Testis (tissue), 3 donors: Measurements from ENCODE around the gene FILIP1. TPM values are rescaled to one million over a fixed set of nuclear protein-coding genes. Genes with fewer than 3 reads are reported as not detected.

Source experiments
- DNase-seq: peaks from one replicate; pipeline ENCODE4 v3.0.0-alpha.2; 2019
- H3K27ac ChIP-seq, 2 donors: fragments of 200-600 bp; sonication (generic); one replicate each; pipeline ENCODE4 v1.5.1; 2019
- H3K27me3 ChIP-seq: fragments of 200-600 bp; sonication (generic); one replicate; pipeline ENCODE4 v1.5.1; 2019
- H3K36me3 ChIP-seq: fragments of 200-600 bp; sonication (generic); one replicate; pipeline ENCODE4 v1.5.1; 2017; ENCODE audit warnings: low read depth; ENCODE audit errors: missing control alignments
- H3K4me1 ChIP-seq: fragments of 200-600 bp; sonication (generic); one replicate; pipeline ENCODE4 v1.5.1; 2019
- H3K4me3 ChIP-seq, 2 donors: fragments of 200-600 bp; sonication (generic); one replicate each; pipeline ENCODE4 v1.5.1; 2017 to 2019
- H3K9me3 ChIP-seq: fragments of 200-600 bp; sonication (generic); one replicate; pipeline ENCODE4 v1.5.1; 2017
- POLR2A ChIP-seq: fragments of 450-650 bp; IDR thresholded peaks from one replicate; pipeline ENCODE4 v1.6.1; 2017; ENCODE audit warnings: antibody characterized with exemption, mild to moderate bottlenecking, moderate library complexity
- WGBS, 2 donors: methylation state at CpG; one replicate each; pipeline ENCODE4 v1.1.5; 2018; 5-methylcytosine and 5-hydroxymethylcytosine counted together
- intact Hi-C: fragments of 100-400 bp; cut with DNase I; formaldehyde crosslinking; loops from one replicate; pipeline ENCODE4 v1.15.1; 2023; ENCODE audit warnings: low total_unique reads
- polyA plus RNA-seq: library from polyadenylated mRNA; stranded (reverse); fragments of 350-450 nt; fragmentation: Illumina TruSeq; extraction: RNeasy Lipid Tissue Mini Kit (QIAGEN cat#74804); gene quantifications from one replicate; pipeline ENCODE4 v1.2.3, GENCODE V29; 2014; ENCODE audit warnings: low read depth, low replicate concordance; ENCODE audit not compliant: insufficient read depth
- total RNA-seq, 2 donors: library from RNA; depleted of rRNA; stranded (reverse); fragments of >200 nt; gene quantifications; one replicate each; pipeline ENCODE4 v1.2.3, GENCODE V29; 2016
- TF ChIP-seq, protein P1 (sequence below), 3 experiments: fragments of 450-650 bp in 2 of 3; fragments of 200-600 bp in 1 of 3; sonication (generic) in 1 of 3; IDR thresholded peaks; one replicate each; pipeline ENCODE4 v1.5.1; 2016 to 2019; ENCODE audit warnings: antibody characterized with exemption in 3 of 3, mild to moderate bottlenecking in 2 of 3, moderate library complexity in 1 of 3

FILIP1 gene
- total and polyA plus RNA-seq, 3 donors from 2014 or later = 2.0 to 3.1 (median 2.7) TPM

DNA sequence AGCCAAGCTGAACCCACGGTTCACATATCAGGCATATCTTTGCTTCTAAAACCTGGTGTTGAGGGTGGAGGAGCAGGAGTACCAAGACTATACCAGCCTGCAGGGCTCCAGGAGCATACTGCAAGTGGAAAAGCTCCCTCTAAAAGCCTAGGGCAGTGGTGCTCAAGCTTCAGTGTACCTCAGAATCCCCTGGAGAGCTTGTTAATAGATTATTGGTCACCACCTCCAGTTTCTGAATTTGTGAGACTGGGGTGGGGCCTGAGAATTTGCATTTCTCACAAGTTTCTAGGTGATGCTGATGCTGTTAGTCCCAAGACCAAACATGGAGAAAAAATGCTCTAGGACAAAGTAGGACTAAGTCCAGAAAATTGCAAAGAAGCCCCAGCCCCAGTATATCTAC lies 65.4 kb downstream of the FILIP1 start:
- 73 to 95% methylated on average over 1 of the region's 1 CpG for WGBS, 2 donors
- Histone ChIP-seq H3K27me3 (no peaks in the 10 kb centered on the region), H3K9me3 (no peaks in the 10 kb centered on the region), H3K4me1 (peaks cover 11% of the 10 kb centered on the region), H3K4me3 (no peak overlapping the region), H3K36me3 (no peaks in the 10 kb centered on the region), H3K27ac (no peak overlapping the region)
- intact Hi-C loops = no loop called here
- TF ChIP-seq, protein P1, sequence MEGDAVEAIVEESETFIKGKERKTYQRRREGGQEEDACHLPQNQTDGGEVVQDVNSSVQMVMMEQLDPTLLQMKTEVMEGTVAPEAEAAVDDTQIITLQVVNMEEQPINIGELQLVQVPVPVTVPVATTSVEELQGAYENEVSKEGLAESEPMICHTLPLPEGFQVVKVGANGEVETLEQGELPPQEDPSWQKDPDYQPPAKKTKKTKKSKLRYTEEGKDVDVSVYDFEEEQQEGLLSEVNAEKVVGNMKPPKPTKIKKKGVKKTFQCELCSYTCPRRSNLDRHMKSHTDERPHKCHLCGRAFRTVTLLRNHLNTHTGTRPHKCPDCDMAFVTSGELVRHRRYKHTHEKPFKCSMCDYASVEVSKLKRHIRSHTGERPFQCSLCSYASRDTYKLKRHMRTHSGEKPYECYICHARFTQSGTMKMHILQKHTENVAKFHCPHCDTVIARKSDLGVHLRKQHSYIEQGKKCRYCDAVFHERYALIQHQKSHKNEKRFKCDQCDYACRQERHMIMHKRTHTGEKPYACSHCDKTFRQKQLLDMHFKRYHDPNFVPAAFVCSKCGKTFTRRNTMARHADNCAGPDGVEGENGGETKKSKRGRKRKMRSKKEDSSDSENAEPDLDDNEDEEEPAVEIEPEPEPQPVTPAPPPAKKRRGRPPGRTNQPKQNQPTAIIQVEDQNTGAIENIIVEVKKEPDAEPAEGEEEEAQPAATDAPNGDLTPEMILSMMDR (IDR thresholded peaks at IDR 0.05) = no peak
- TF ChIP-seq POLR2A = no peak
- DNase-seq = no peak

DNA sequence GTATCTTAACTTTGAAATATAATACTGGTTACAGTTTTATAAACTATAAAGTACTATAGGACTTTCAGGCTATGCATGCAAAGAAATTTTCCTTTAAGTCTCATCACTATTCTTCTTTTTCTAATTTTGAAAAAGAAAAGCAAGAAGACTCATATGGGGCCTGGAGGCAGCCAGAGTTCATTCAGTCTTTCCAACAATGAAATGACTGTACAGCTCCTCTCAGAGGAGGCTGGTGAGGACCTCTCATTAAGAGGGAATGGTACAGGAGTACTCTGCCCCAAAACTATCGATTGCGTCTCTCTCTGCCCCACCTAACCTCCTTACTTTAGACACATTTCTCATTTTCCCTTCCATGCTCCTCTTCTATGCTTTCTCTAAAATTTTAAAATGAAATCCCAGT lies 66.3 kb downstream of the FILIP1 start:
- TF ChIP-seq POLR2A = no peak
- TF ChIP-seq, protein P1 (IDR thresholded peaks at IDR 0.05) = no peak
- 93 to 95% methylated on average over 2 of the region's 2 CpGs for WGBS, 2 donors
- Histone ChIP-seq H3K9me3 (no peaks in the 10 kb centered on the region), H3K4me3 (no peak overlapping the region), H3K4me1 (peaks cover 11% of the 10 kb centered on the region), H3K27me3 (no peaks in the 10 kb centered on the region), H3K36me3 (no peaks in the 10 kb centered on the region), H3K27ac (no peak overlapping the region)
- intact Hi-C loops = no loop called here
- DNase-seq = no peak

DNA sequence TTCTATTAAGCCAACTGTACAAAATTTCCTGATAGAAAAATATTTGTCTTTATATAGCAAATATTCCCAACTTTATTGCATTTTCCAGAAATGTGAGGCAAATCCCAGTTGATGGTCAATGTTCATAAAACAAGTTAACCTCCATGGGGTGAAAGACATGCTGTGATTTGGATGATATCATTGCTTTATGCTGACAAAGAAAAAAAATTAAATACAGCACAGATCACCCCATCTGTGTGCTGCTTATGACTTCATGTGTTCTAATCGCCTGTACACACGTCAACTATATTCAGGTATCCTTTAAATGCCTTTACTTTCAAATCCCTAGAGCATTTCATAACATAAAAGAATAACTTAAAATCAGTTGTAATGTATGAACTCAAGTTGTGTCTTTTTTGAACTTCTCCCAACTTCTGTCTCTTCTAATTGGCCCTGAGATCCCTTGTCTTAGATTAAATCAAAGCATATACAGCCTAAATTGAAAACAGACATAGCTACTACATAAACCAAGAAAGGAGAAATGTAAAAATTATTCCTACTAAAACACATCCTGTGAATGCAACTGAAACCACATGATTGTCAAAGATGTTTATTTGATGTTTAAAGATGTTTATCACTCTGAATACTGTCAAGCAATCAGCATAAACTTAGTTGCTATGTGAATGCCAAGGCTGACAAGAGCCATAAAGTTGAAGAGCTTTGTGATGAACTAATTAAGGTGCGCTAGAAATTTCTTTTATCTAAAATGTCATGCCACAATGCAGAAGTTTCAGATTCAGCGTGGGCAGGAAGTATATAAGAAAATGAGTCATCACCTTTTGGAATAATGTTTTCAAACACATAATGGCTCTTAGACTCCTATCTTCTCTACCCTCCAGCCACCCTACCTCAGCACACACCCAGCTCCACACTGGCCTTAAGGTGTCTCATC lies 68.7 kb downstream of the FILIP1 start:
- Histone ChIP-seq H3K27ac (no peak overlapping the region), H3K27me3 (no peaks in the 10 kb centered on the region), H3K4me3 (no peak overlapping the region), H3K9me3 (no peaks in the 10 kb centered on the region), H3K4me1 (no peaks in the 10 kb centered on the region), H3K36me3 (no peaks in the 10 kb centered on the region)
- no peak for DNase-seq
- WGBS, 2 donors = 81 to 88% methylated on average over 4 of the region's 4 CpGs
- intact Hi-C loops = no loop called here
- TF ChIP-seq, protein P1 (IDR thresholded peaks at IDR 0.05) = no peak
- TF ChIP-seq POLR2A = no peak

DNA sequence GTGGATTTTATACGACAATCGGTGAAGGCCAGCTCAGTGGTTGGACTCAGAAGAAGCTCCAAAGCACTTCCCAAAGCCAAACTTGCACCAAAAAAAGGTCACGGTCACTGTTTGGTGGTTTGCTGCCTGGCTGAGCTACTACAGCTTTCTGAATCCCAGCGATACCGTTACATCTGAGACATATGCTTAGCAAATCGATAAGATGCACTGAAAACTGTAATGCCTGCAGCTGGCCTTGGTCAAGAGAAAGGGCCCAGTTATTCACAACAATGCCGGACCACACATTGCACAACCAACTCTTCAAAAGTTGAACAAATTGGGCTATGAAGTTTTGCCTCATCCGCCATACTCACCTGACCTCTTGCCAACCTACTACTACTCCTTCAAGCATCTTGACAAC lies 70.2 kb downstream of the FILIP1 start:
- H3K4me1 ChIP-seq = no peaks in the 10 kb centered on the region
- WGBS, 2 donors = 91 to 92% methylated on average over 8 of the region's 8 CpGs
- no peak overlapping the region for H3K4me3 ChIP-seq
- intact Hi-C loops = no loop called here
- no peaks in the 10 kb centered on the region for H3K9me3 ChIP-seq
- no peak for DNase-seq
- no peaks in the 10 kb centered on the region for H3K27me3 ChIP-seq
- H3K36me3 ChIP-seq = no peaks in the 10 kb centered on the region
- H3K27ac ChIP-seq = no peak overlapping the region
- TF ChIP-seq, protein P1 (IDR thresholded peaks at IDR 0.05) = no peak
- no peak for TF ChIP-seq POLR2A
